PC-3 (cell line): ENCODE measurements around the gene SPIRE1. TPM values are rescaled to one million over a fixed set of nuclear protein-coding genes. Genes with fewer than 3 reads are reported as not detected.
A peak's percentile ranks its signal among the peaks of the same experiment; 100 is the strongest.

ENCODE experiments used
- ATAC-seq: fragments of 200-7000 bp; cut with Tn5 transposase; 2 replicates; pipeline ENCODE4 v1.9.1; 2020; ENCODE audit warnings: mild to moderate bottlenecking, moderate library complexity
- BruUV-seq: library from RNA; stranded (reverse); fragments of 400-500 nt; replicated peaks from 2 replicates; lab custom pipeline; 2021; lab: Mats Ljungman, UMichigan
- CTCF ChIA-PET: fragments of 300-600 bp; sonication (Branson Sonifier 250); formaldehyde crosslinking; loops from one replicate; lab custom pipeline; 2022; ENCODE audit warnings: antibody characterized with exemption; lab: Charles Lee
- POLR2A ChIA-PET: fragments of 300-600 bp; sonication (Branson Sonifier 250); formaldehyde crosslinking; loops from one replicate; lab custom pipeline; 2022; ENCODE audit warnings: antibody characterized with exemption; ENCODE audit not compliant: unreplicated experiment; lab: Charles Lee
- DNase-seq: peaks from one replicate; pipeline ENCODE4 v3.0.0-alpha.2; 2015
- H2AFZ ChIP-seq: fragments of 300-600 bp; sonication (generic); 2 replicates; pipeline ENCODE4 v1.6.0; 2016; ENCODE audit warnings: antibody characterized with exemption, low read length
- H3F3A ChIP-seq: fragments of 300-600 bp; sonication (generic); one replicate; pipeline ENCODE4 v1.6.0; 2017; ENCODE audit warnings: antibody characterized with exemption, low read length, control low read depth, mild to moderate bottlenecking; ENCODE audit not compliant: unreplicated experiment
- H3K27ac ChIP-seq: fragments of 300-600 bp; sonication (generic); 2 replicates; pipeline ENCODE4 v1.5.1; 2016; ENCODE audit warnings: mild to moderate bottlenecking, low read length
- H3K27me3 ChIP-seq: fragments of 300-600 bp; sonication (generic); 2 replicates; pipeline ENCODE4 v1.6.1; 2016; ENCODE audit warnings: low read length, mixed read lengths
- H3K36me3 ChIP-seq: fragments of 300-600 bp; sonication (generic); 2 replicates; pipeline ENCODE4 v1.6.1; 2016; ENCODE audit warnings: low read depth, mixed run types, low read length, mixed read lengths
- H3K4me1 ChIP-seq: fragments of 300-600 bp; sonication (generic); 2 replicates; pipeline ENCODE4 v1.5.1; 2016; ENCODE audit warnings: low read length; ENCODE audit not compliant: insufficient read depth
- H3K4me2 ChIP-seq: fragments of 300-600 bp; sonication (generic); 2 replicates; pipeline ENCODE4 v1.6.0; 2016; ENCODE audit warnings: low read length
- H3K4me3 ChIP-seq: fragments of 300-600 bp; sonication (generic); 2 replicates; pipeline ENCODE4 v1.5.1; 2016; ENCODE audit warnings: mild to moderate bottlenecking, low read length, mixed read lengths
- H3K79me2 ChIP-seq: fragments of 300-600 bp; sonication (generic); 2 replicates; pipeline ENCODE4 v1.6.1; 2017; ENCODE audit warnings: low read length, mixed read lengths
- H3K9ac ChIP-seq: fragments of 300-600 bp; sonication (generic); 2 replicates; pipeline ENCODE4 v1.6.0; 2016; ENCODE audit warnings: mild to moderate bottlenecking, low read length
- H3K9me2 ChIP-seq: fragments of 300-600 bp; sonication (generic); replicated peaks from 2 replicates; pipeline ENCODE4 v1.6.1; 2016; ENCODE audit warnings: mixed run types, low read length, mixed read lengths
- H3K9me3 ChIP-seq: fragments of 300-600 bp; sonication (generic); 2 replicates; pipeline ENCODE4 v1.6.1; 2016; ENCODE audit warnings: low read length, mixed read lengths
- H4K20me1 ChIP-seq: fragments of 300-600 bp; sonication (generic); 2 replicates; pipeline ENCODE4 v1.6.1; 2016; ENCODE audit warnings: low read length, mixed read lengths
- CTCF ChIP-seq: fragments of 300-600 bp; sonication (generic); conservative IDR thresholded peaks from 2 replicates; pipeline ENCODE4 v1.5.1; 2017; ENCODE audit warnings: antibody characterized with exemption, low read depth, mild to moderate bottlenecking, low read length
- EZH2 ChIP-seq: fragments of 300-600 bp; sonication (generic); IDR thresholded peaks from one replicate; pipeline ENCODE4 v1.6.1; 2017; ENCODE audit warnings: antibody characterized with exemption, mild to moderate bottlenecking, low read length; ENCODE audit not compliant: unreplicated experiment
- EZH2phosphoT487 ChIP-seq: fragments of 300-600 bp; sonication (generic); IDR thresholded peaks from 2 replicates; pipeline ENCODE4 v1.6.1; 2018; ENCODE audit warnings: mild to moderate bottlenecking, antibody characterized with exemption, low read length, borderline replicate concordance
- intact Hi-C: fragments of 100-400 bp; cut with micrococcal nuclease; formaldehyde crosslinking; loops from 2 replicates; pipeline ENCODE4 v1.9.0; 2023
- total RNA-seq: library from RNA; depleted of rRNA; stranded (reverse); fragments of >200 nt; gene quantifications from 2 replicates; pipeline ENCODE4 v1.2.3, GENCODE V29; 2014

Gene SPIRE1
- total RNA-seq, 1 experiment from 2014 or later: 32.4 TPM

DNA sequence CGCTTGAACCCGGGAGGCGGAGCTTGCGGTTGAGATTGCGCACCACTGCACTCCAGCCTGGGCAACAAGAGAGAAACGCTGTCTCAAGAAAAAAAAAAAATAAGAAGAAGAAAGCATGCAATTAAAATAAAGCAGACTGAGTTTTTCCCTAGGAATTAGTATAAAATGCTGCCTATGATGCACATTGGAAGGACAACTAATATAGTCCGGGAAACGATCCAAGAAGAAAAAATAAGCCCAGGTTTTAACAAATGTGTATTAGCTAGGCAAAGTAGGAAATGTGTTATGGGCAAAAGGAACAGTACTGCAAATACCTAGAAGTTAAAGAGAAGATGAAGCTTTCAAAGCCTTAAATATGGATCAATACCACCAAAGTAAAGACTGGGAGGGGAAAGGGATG is 64.0 kb downstream of the SPIRE1 start:
- CTCF ChIA-PET: no interaction called here
- no TSS peak for BruUV-seq

DNA sequence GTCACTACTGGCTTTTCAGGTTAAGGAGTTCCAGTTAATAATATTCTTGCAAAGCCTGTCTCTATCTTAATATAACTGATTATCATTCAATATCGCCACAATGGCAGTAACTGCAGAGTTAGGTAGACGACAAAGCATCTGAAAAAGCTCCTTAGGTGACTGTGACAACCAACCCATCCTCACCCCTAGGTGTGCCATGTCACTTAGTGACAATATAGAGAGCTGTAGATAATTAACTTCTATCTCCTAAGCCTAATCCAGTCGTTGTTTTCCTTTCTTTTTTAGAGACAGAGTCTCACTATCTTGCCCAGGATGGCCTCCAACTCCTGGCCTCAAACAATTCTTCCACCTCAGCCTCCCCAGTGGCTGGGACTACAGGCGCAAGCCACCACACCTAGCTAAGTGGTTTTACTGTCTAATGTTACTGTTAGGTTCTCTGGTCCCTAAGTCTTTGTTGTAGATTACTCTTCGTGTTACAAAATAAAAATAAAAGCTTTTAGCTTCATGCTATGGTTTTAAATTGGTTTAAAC is 65.2 kb downstream of the SPIRE1 start:
- CTCF ChIA-PET: no interaction called here
- peaks cover 20% of the 10 kb centered on the region for H3K4me1 ChIP-seq

More for the DNA sequence above, 64.0 kb downstream of the SPIRE1 start:
- Histone ChIP-seq H4K20me1 (no peaks in the 10 kb centered on the region; the same call in 1 of the 2 replicates), H2AFZ (no peak overlapping the region), H3K9me2 (no peaks in the 10 kb centered on the region), H3K4me2 (no peak overlapping the region), H3K9ac (no peak overlapping the region), H3K4me3 (no peak overlapping the region), H3K4me1 (peaks cover 32% of the 10 kb centered on the region), H3K27ac (no peak overlapping the region), H3K27me3 (no peaks in the 10 kb centered on the region), H3K36me3 (no peaks in the 10 kb centered on the region), H3K79me2 (peaks cover 28% of the 10 kb centered on the region), H3K9me3 (no peaks in the 10 kb centered on the region), H3F3A (peaks cover 4% of the 10 kb centered on the region)
- POLR2A ChIA-PET: interaction anchor here (0.7 kb wide), 1 partner anchor 19 kb away, joined by 9 read pairs; no protein-coding TSS in a partner anchor
- intact Hi-C loops: no loop called here
- ATAC-seq: no peak
- no peak for DNase-seq
- no peak for TF ChIP-seq EZH2

DNA sequence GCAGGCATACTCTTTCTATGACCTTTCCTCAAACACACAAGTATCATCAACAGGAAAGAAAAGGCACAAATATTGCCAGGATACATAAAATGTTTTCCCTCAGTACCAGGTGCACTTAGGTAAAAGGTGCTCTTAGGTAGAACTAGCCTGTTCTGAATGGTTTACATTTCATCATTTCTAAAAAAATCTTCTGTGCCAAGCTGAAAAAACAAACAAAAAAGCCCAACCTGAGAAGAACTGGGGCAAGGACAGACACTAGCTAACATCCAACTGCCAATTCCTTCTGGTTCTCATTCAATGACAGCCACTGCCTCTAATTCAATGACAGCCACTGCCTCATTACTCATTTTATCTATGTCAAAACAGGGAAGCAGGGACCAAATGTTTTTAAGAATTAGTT is 68.5 kb downstream of the SPIRE1 start:
- ChIA-PET POLR2A (interaction anchor here (0.6 kb wide), 1 partner anchor 46 kb away, joined by 5 read pairs; no protein-coding TSS in a partner anchor), CTCF (no interaction called here)
- Histone ChIP-seq H3K27me3 (no peaks in the 10 kb centered on the region), H3F3A (no peaks in the 10 kb centered on the region), H4K20me1 (no peaks in the 10 kb centered on the region; the same call in 1 of the 2 replicates), H2AFZ (no peak overlapping the region), H3K4me3 (no peak overlapping the region), H3K79me2 (peaks cover 8% of the 10 kb centered on the region; the same call in 1 of the 2 replicates), H3K9ac (no peak overlapping the region), H3K9me2 (no peaks in the 10 kb centered on the region), H3K4me2 (no peak overlapping the region), H3K4me1 (no peaks in the 10 kb centered on the region), H3K27ac (no peak overlapping the region), H3K9me3 (no peaks in the 10 kb centered on the region), H3K36me3 (no peaks in the 10 kb centered on the region)
- no peak for TF ChIP-seq CTCF
- intact Hi-C loops: loop anchor here (10.0 kb wide), 1 partner anchor 55 kb away; no protein-coding TSS in a partner anchor
- no TSS peak for BruUV-seq
- DNase-seq: no peak
- ATAC-seq: peak; percentile 27; the same call in 1 of the 2 replicates

More for the DNA sequence above, 65.2 kb downstream of the SPIRE1 start:
- Histone ChIP-seq H3K9ac (no peak overlapping the region), H3F3A (no peaks in the 10 kb centered on the region), H3K27me3 (no peaks in the 10 kb centered on the region), H3K9me2 (no peaks in the 10 kb centered on the region), H4K20me1 (no peaks in the 10 kb centered on the region; the same call in 1 of the 2 replicates), H3K27ac (no peak overlapping the region), H2AFZ (no peak overlapping the region), H3K36me3 (no peaks in the 10 kb centered on the region), H3K9me3 (no peaks in the 10 kb centered on the region), H3K4me3 (no peak overlapping the region), H3K4me2 (no peak overlapping the region), H3K79me2 (peaks cover 20% of the 10 kb centered on the region)
- BruUV-seq: no TSS peak
- TF ChIP-seq CTCF (no peak), EZH2phosphoT487 (no peak), EZH2 (no peak)
- POLR2A ChIA-PET: no interaction called here
- DNase-seq: no peak
- no peak for ATAC-seq
- intact Hi-C loops: no loop called here
